Subcutaneous adipose tissue (tissue), 4 donors: ENCODE results near the gene NACC1. TPM values are rescaled to one million over a fixed set of nuclear protein-coding genes. Genes with fewer than 3 reads are reported as not detected.

Experiments
- total RNA-seq, 4 donors: library from RNA; depleted of rRNA; stranded (reverse); fragments of >200 nt; gene quantifications; one replicate each; pipeline ENCODE4 v1.1.0, GENCODE V29; 2016
- TF ChIP-seq, protein P1 (sequence below): fragments of 450-650 bp; IDR thresholded peaks from one replicate; pipeline ENCODE4 v1.5.1; 2016; ENCODE audit warnings: low read depth, mild to moderate bottlenecking, control low read depth, antibody characterized with exemption, moderate library complexity

The NACC1 gene
- total RNA-seq, 4 donors from 2014 or later: 8.5 to 13.6 (median 9.7) TPM

DNA sequence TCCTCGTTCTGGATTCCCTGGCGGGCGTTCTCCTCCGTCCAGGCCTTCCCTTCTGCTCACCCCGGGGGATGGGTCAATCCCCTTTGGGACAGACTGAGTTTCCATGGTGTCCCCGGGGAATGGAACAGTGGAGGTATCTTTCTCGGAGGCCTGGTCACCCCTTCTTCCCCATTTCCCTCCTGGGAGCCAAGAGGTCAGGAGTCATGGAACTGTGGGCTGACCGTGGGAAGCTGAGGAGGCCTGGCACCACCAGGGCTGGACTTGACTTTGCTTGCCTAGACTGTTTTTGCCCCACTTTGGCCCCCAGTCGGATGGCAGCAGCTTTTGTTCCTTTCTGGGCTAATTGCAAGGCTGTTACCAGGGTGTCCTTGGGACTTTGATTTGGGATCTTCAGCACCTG lies 2.0 kb downstream of the NACC1 start:
- TF ChIP-seq, protein P1, sequence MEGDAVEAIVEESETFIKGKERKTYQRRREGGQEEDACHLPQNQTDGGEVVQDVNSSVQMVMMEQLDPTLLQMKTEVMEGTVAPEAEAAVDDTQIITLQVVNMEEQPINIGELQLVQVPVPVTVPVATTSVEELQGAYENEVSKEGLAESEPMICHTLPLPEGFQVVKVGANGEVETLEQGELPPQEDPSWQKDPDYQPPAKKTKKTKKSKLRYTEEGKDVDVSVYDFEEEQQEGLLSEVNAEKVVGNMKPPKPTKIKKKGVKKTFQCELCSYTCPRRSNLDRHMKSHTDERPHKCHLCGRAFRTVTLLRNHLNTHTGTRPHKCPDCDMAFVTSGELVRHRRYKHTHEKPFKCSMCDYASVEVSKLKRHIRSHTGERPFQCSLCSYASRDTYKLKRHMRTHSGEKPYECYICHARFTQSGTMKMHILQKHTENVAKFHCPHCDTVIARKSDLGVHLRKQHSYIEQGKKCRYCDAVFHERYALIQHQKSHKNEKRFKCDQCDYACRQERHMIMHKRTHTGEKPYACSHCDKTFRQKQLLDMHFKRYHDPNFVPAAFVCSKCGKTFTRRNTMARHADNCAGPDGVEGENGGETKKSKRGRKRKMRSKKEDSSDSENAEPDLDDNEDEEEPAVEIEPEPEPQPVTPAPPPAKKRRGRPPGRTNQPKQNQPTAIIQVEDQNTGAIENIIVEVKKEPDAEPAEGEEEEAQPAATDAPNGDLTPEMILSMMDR: no peak

DNA sequence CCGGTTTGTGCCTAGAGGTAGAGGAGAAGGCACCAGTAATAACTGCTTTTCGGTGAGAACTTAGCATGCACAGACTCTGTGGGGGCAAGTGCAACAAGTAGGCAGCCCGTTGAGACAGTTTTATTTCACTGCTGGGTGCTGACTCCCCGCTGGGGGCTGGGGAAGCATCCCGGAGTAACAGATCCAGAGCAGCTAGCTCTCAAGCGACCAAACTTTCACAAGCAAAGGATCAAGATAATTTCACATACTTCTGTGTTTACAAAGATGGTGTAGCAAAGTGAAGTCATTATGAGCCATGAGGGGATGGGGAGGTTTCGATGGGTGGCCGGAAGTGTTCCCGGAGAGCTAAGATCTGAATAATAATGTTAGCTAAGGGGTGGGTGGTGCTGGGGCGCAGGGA lies 2.8 kb downstream of the NACC1 start:
- TF ChIP-seq, protein P1: no peak

DNA sequence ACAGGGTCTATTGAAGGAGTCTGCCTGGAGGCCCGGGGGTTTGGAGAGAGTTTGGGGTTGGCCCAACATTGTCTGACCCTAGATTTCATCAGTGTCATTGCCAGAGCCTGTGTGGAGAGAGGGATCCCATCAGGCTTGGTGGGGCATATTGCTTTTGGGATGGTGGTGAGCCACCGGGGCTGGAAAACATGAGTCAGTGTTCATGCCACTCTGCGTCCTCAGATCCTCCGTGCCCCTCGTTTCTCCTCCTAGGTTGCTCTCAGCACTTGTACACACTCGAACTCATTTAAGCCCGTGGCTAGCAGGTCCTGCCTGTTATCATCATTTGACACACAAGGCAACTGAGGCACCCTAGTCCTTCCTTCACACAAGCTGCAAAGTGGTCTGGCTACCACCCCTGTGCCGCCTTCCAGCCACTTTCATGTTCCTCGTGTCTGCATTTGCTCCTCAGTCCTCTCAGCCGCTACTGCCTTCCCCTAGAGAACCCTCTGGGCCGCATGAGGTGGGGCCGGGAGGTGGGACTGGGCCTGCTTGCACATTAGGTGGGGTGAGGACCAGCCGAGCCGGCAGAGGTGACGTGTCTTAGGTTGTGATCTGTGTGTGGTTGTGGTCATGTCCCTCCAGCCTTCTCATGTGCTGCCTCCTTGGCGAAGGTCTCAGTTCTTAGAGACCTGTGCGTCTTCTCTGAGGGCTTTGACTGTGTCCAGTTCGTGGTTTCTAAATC lies 3.6 kb downstream of the NACC1 start:
- TF ChIP-seq, protein P1: no peak

DNA sequence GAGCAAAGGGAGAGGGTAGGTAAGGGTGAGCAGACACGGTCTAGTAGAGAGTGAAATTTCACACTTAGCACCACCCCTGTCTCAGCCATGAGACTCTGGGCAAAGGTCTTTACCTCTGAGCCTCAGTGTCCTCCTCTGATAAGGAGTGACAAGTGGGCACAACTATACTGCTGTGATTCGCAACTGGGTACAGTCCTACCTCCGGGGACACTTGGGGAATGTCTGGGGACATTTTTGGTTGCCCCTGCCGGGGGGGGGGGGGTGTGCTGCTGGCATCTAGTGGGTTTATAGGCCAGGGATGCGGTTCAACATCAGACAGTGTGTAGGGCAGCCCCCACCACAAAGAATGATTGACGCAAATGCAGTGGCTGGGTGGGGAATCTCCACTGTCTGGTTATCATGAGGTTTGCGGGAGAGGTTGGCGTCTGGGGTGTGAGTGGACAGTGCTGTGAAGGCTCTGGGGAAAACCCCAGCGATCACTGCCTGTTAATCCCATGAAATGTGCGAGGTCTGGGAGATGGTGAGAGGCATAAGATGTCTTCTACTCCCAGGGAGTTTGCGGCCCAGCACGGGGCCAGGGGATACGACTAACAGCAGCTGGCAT lies 4.3 kb downstream of the NACC1 start:
- TF ChIP-seq, protein P1: no peak

DNA sequence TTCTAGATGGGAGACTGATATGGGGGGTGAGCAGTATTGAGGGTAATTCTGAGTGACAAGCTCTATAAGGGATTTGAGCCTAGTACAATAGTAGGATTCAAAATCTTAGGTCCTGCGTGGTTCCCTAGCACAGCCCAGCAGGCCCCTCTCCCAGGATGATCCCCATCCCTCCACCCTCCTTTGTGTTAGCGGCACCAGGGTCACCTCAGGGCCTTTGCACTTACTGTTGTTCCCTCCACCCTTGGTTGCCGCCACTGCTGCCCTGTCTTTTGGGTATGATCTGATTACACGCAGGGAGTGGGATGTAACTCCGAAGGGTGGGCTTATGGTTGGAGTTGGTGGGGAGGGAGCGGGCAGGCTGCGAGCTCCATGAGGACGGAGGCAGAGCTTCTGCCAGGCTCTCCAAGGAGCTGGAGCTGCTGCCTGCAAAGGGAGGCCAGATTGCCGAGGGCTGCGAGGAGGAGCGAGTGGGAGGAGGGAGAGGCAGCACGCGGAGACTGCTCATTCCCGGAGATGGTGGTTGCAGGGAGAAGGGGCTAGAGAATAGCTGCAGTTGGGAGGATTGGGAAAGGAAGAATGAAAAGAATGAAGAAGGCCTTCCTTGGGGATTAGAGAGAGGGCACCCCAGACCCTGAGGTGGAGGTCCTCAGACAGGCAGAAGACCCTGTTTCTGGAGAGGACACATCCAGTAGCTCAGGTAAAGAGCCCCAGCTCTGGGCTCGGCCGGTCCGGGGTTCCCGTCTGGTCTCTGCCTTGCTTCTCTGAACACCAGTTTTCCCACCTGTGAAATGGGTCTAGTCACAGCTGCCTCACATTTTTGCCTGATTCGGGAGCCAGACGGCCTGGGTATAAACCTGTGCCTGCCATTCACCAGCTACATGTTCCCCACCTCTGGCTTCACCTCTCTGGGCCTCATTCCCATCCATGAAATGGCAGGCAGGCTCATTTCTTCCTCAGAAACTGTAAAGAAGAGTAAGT lies 5.2 kb downstream of the NACC1 start:
- TF ChIP-seq, protein P1: no peak

DNA sequence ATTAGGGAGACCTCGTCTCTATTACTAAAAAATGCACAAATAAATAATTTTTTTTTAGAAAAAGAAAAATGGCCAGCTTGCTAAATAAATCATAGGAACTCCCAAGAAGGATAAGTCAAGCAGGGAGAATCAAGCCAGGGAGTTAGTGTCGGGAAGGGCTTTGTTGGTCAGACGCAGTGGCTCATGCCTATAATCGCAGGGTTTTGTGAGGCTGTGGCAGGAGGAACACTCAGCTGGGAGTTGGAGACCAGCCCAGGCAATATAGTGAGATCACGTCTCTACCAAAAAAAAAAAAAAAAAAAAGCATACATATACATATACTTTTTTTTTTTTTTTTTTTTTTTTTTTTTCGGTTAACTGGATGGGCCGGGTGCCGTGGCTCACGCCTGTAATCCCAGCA lies 9.0 kb downstream of the NACC1 start:
- TF ChIP-seq, protein P1: no peak
